Fibroblast of peridontal ligament (primary cell): Measurements from ENCODE around the gene ACTL6B.
"Not testable (repeated sequence)": the region's sequence is repeated elsewhere in the genome, so short reads cannot be mapped to it uniquely, and the experiment has no call there.

Experiments used
- DNase-seq: peaks from one replicate; pipeline ENCODE4 v3.0.0-alpha.2; 2010; ENCODE audit errors: extremely low read depth

The ACTL6B gene

DNA sequence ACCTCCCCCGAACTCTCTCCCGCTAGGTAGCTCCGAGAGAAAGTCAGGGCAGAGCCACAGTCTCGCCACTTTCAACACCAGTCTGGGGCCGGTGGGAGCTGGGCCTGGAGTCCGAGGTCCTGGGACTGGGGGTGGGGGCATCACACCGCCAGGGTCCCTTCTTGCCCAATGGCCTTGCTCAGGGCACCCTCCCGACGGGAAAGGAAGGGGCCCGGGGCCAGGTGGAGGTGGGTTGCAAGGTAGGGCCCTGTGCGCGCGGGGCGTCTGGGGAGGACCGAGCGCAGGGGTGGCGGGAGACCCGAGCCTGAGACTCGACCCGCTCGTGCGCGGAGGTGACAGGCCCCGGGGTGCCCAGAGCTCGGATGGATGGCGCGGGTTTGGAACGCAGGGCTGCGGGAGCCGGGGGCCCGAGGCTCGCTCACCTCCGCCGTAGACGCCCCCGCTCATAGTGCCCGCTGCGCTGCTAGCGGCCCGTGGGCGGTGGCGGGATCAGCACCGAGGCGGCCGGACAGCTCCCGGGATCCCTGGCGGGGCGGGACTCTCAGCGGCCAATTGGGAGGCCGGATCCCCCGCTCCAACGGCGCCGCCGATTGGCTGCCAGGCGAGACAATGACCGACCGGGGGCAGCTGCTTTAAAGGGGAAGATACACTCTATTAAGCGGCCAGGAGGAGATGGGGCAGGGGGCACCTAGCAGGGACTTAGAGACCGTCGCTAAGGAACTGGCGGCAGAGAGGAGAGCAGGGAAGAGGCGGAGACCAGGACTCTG, at the start of gene ACTL6B:
ACTL6B (minus strand) TSS at position 541 of the 767 bp plus-strand sequence; CDS start at position 447, 94 bp downstream.
- peak; percentile 20 for DNase-seq

DNA sequence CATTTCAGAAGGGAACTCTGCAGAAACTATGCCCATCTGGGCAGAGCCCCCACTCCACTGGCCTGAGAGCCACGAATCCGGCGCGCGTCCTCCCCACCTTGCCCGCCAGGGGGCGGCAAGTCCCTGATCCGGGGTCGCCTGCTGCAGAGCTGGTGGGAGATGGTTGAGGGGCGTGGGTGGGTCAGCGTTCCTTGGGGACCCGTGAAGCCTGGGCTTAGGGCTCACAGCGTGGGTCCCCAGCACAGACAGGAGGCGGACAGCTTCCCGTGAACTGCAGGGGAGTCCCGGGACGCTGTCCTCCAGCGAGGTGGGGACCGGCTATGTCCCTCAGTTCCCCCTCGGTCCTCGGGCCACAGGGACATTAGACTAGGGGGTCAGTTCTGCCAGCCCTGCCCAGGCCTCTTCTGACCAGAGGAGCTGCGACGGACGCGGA, 49.1 kb upstream of the ACTL6B start:
- peak; percentile 62 for DNase-seq

DNA sequence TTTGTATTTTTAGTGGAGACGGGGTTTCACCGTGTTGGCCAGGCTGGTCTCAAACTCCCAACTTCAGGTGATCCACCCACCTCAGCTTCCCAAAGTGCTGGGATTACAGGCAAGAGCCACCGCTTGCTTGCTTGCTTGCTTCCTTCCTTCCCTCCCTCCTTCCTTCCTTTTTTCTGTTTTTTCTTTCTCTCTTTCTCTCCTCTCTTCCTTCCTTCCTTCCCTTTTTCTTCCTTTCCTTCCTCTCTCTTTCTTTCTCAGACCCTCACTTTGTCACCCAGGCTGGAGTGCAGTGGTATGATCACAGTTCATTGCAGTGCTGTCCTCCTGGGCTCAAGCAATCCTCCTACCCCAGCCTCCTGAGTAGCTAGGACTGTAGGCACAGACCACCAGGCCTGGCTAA, 44.8 kb upstream of the ACTL6B start:
- not testable (repeated sequence) for DNase-seq

DNA sequence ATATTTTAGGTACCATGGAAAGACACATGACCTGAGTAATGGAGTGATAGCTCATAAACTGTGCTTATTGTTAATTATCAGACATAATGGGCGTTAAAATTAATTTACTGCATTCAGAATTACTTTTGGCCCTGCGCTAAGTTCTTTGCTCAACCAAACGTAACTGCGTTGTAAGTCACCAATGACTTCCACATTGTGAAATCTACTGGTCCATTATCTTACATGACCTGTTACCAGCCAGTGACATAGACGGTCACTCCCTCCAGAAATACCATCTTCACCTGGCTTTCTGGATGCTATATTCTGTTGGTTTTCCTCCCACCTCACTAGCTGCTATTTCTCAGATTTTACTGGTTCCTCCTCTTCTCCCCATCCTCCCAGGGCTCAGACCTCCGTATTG, 42.8 kb upstream of the ACTL6B start:
- DNase-seq = no peak

DNA sequence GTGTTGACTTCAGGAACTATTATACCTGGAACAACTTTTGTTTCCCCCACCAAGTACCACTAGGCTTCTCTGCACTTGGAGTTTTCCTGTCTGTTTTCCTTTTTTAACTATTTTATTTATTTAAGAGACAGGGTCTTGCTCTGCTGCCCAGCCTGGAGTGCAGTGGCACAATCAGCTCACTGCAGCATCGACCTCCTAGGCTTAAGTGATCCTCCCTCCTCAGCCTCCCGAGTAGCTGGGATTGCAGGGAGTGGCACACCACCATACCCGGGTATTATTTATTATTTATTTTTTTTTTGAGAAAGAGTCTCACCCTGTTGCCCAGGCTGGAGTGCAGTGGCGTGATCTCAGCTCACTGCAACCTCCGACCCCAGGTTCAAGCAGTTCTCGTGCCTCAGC, 39.9 kb upstream of the ACTL6B start:
- DNase-seq = no peak

GRCh38 chr7:100694098-100694745, 38.0 kb upstream of the ACTL6B start, which contains the start of gene GIGYF1:
Gene GIGYF1, minus strand, starts transcription at chr7:100694250. Its CDS starts 6,012 bp downstream, at chr7:100688238.
- peak; percentile 48 for DNase-seq

DNA sequence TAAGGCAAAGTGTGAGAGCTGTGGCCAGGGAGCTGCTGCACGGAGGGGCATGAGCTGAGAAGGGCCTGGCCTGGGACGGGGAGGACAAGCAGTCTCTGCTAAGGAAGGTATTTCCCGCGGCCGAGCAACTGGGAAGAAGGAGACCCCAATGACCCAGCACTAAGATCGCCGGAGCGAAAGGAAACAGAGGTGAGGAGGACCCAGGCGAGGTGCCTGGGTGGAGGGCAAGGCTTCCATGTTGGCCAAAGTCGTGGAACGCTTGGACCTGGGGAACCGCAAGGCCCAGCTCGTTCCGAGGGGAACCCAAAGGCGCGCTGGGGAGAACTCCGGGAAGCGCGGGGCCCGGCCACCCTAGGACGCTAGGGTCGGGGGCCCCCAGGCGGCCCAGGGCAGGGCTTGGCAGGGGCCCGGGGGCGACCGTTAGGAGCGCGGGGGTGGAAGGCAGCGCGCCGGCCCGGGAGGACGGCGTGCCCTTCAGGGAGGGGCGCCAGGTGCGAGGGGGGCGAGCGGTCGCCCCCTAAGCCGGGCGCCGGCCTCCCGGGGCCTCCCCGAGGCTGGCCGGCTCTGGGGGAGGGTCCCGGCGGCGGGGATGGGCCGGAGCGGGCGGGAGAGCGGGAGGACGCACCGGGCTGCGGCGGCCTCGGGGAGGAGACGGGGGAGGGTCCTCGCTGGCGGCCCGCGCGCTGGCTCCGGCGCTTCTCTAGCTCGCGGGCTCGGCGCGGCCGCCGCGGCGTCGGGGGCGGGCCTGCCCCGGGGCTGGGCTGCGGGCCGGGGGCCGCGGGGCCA, 37.3 kb upstream of the ACTL6B start:
- DNase-seq = no peak

DNA sequence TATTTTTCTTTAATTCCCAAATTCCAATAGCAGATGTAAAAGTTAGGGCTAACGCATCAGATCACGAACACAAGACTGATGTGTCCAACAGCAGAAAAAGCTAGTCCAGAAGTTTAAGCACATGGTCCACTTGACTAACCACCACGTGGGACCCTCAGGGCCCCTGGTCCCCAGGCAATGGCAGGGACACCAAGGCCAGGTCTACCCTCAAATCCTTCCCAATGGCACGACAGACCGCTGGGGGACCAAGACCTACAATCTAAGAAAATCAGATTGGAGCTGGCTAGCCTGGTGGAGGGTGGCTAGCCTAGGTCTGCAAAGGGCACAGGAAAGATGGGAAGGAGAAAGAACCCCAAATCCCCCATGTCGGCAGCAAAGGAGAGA, 36.3 kb upstream of the ACTL6B start:
- DNase-seq = no peak

DNA sequence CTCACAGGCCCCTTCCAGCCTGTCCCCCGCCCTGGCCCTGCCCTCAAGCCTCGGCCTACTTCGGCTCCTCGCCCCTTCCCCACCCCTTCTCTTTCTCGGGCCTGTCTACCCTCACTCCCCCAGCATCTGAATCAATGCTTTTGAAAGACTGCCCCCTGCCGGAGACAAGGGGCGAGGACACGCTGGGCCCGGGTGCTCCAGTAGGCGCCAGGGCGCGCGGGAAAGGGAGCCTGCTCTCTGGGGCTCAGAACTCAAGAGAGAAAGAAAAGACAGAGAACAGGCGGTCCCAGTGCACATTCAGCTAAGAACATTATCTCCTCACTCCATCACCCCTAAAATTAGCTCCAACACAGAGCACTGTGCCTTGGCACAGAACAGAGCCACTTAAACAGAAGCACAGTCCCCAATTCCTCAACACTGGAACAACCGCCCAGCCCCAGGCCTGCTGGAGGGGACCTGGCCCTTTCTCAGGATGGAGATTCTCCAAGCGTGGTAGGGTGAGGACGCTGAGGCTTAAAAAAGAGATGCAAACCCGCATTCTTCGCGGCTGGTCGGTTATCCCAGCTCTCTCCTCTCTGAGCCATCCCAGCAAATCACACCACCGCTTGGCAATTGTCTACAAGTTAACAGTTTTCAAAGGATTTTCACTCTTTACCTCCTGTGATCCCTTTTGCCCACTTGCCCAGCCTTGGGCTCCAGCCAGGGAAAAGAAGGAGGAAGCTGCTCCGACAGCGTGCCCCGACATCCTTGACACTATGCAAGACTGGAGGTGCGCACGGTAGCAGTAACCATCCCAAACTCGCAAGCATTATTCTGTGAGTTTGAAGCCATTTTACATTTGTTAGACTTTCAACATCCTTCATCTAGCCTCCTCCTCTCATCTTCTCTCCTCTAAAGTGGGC, 35.7 kb upstream of the ACTL6B start:
- DNase-seq = peak; percentile 67

GRCh38 chr7:100689230-100690135, 33.2 kb upstream of the ACTL6B start:
- no peak for DNase-seq

DNA sequence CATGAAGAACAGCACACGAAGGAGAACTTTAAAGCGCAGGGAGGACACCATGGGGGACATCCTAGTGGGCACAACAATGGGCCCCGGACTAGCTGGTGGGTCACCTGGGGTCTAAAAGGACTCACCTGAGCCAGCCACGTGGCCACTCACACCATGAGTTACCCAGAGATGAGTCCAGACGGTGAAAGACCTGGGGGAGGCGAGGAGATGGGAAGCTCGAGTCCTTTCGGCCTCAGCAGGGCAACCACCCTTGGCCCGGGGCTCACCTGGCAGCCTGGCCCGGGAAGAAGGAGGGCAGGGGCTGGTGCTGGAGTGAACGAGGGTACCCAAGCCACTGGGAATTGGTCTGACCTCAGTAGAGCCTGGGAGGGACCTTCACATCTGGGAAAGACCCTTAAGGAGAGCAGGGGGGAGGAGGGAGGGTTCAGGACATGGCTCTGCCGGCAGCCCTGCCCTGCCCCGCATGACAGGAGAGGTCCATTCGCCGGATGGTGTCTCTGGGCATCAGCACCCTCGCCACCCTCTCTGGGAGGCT, 32.1 kb upstream of the ACTL6B start:
- DNase-seq = no peak

DNA sequence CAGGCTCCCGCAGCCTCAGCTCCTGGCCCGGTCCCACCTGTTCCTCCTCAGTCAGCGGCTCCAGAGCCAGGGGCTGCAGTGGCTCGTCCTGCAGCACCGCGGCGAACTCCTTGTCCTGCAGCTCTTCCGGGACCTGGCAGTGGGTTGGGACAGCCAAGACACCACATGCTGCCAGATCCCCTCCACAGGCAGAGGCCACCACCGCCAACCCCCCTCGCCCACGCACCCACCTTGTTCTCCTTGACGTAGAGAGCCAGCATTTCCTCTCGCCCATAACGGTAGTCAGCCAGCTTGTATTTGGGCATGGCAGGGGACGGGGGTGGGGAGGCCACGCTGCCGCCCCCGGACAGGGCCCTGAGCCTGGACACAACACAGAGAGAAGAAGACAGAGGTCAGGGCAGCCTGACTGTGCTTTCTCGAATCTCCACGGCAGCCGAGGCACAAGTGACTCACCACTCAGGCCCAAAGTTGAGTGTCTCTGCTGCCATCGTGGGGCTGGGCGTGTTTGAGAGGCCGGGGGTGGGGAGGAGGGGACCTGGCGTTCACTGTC, 31.6 kb upstream of the ACTL6B start:
- no peak for DNase-seq

GRCh38 chr7:100687261-100687660, 31.0 kb upstream of the ACTL6B start:
- no peak for DNase-seq

GRCh38 chr7:100686822-100687211, 30.6 kb upstream of the ACTL6B start:
- DNase-seq = no peak

- DNase-seq = no peak
Measured at GRCh38 chr7:100686201-100686821, 30.1 kb upstream of the ACTL6B start.

GRCh38 chr7:100685631-100686145, 29.4 kb upstream of the ACTL6B start:
- DNase-seq = no peak

DNA sequence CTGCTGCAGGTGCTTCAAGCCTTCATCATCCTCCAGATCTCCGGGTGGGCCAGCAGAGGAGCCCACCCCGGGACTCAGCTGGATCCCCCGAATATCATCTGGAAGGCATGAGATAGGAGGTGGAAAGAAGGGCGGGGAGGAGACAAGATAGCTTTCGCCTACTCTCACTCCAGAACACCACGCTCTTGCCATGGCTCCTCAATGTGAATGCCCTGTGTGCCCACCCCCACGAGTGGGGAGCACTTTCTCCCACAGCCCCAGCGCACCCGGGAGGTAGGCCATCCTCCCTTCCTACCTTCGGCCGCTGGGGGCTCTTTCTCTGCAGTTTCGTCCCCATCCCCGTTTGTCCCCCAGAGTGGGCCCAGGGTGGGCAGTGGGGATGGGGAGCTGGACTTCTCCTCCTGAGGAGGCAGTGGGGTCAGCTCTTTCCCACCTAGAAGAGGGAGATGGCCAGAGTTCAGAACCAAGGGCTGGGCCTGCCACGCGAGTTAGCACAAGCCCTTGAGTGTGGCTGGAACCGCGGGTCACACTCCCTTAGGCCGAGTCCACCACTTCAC, 28.9 kb upstream of the ACTL6B start:
- no peak for DNase-seq

- DNase-seq = no peak
Measured at GRCh38 chr7:100684534-100685042, 28.3 kb upstream of the ACTL6B start.
